ENCODE results near the gene PRDM16.
A peak's percentile ranks its signal among the peaks of the same experiment; 100 is the strongest.

Gene PRDM16

GRCh38 chr1:3314491-3315381, 245.7 kb downstream of the PRDM16 start:
- DNase-seq: no peak

- DNase-seq: no peak
Observed at GRCh38 chr1:3315399-3316339, 246.7 kb downstream of the PRDM16 start.

GRCh38 chr1:3316340-3316943, 247.4 kb downstream of the PRDM16 start:
- DNase-seq: peak in 1 of 5 experiments; percentile 58

GRCh38 chr1:3317456-3317855, 248.5 kb downstream of the PRDM16 start:
- no peak for DNase-seq

GRCh38 chr1:3318329-3318728, 249.3 kb downstream of the PRDM16 start:
- no peak for DNase-seq

GRCh38 chr1:3319874-3320245, 250.9 kb downstream of the PRDM16 start:
- DNase-seq: peak in 1 of 5 experiments; percentile 32

GRCh38 chr1:3320246-3321152, 251.5 kb downstream of the PRDM16 start:
- DNase-seq: no peak

- DNase-seq: no peak
Observed at GRCh38 chr1:3321559-3322449, 252.8 kb downstream of the PRDM16 start.

GRCh38 chr1:3322450-3323020, 253.5 kb downstream of the PRDM16 start:
- DNase-seq: no peak

- DNase-seq: no peak
Observed at GRCh38 chr1:3323021-3323795, 254.2 kb downstream of the PRDM16 start.

- no peak for DNase-seq
Observed at GRCh38 chr1:3323796-3324703, 255.0 kb downstream of the PRDM16 start.

GRCh38 chr1:3324704-3325535, 255.9 kb downstream of the PRDM16 start:
- DNase-seq: no peak

GRCh38 chr1:3326516-3327388, 257.7 kb downstream of the PRDM16 start:
- DNase-seq: no peak

- no peak for DNase-seq
Observed at GRCh38 chr1:3327389-3327702, 258.3 kb downstream of the PRDM16 start.

- DNase-seq: no peak
Observed at GRCh38 chr1:3327936-3328590, 259.1 kb downstream of the PRDM16 start.

- DNase-seq: no peak
Observed at GRCh38 chr1:3329640-3330281, 260.8 kb downstream of the PRDM16 start.
